RWPE2 (cell line): Measurements from ENCODE around the gene HOMEZ.
"Not testable (repeated sequence)": the region's sequence is repeated elsewhere in the genome, so short reads cannot be mapped to it uniquely, and the experiment has no call there.

Source experiments
- ATAC-seq: fragments of 200-7000 bp; cut with Tn5 transposase; 3 replicates; pipeline ENCODE4 v1.9.1; 2021; ENCODE audit warnings: low read depth
- DNase-seq: peaks from one replicate; pipeline ENCODE4 v3.0.0-alpha.2; 2020; ENCODE audit warnings: low spot score
- H3K27ac ChIP-seq: fragments of 450-650 bp; 2 replicates; pipeline ENCODE4 v1.5.1; 2017; ENCODE audit warnings: mild to moderate bottlenecking; ENCODE audit not compliant: poor library complexity, severe bottlenecking
- H3K27me3 ChIP-seq: fragments of 250-450 bp; sonication (Bioruptor Pico); 2 replicates; pipeline ENCODE4 v1.5.1; 2021; ENCODE audit warnings: mild to moderate bottlenecking, moderate library complexity; ENCODE audit not compliant: insufficient read depth, poor library complexity, severe bottlenecking
- H3K36me3 ChIP-seq: fragments of 250-450 bp; sonication (Bioruptor Pico); 2 replicates; pipeline ENCODE4 v1.5.1; 2020; ENCODE audit warnings: low read depth, mild to moderate bottlenecking, moderate library complexity
- H3K4me1 ChIP-seq: fragments of 250-450 bp; sonication (Bioruptor Pico); 2 replicates; pipeline ENCODE4 v1.5.1; 2021; ENCODE audit warnings: mild to moderate bottlenecking, moderate library complexity; ENCODE audit not compliant: insufficient read depth, poor library complexity, severe bottlenecking
- H3K4me3 ChIP-seq: fragments of 250-450 bp; sonication (Bioruptor Pico); 2 replicates; pipeline ENCODE4 v1.5.1; 2021; ENCODE audit warnings: mild to moderate bottlenecking, moderate library complexity; ENCODE audit not compliant: severe bottlenecking
- H3K9me3 ChIP-seq: fragments of 250-450 bp; sonication (Bioruptor Pico); 2 replicates; pipeline ENCODE4 v1.5.1; 2021; ENCODE audit warnings: mild to moderate bottlenecking, moderate library complexity; ENCODE audit not compliant: severe bottlenecking
- TF ChIP-seq, protein P1 (sequence below): fragments of 450-650 bp; IDR thresholded peaks from one replicate; pipeline ENCODE4 v1.5.1; 2017; ENCODE audit warnings: mild to moderate bottlenecking, moderate library complexity; ENCODE audit not compliant: poor library complexity, severe bottlenecking

Gene HOMEZ

DNA sequence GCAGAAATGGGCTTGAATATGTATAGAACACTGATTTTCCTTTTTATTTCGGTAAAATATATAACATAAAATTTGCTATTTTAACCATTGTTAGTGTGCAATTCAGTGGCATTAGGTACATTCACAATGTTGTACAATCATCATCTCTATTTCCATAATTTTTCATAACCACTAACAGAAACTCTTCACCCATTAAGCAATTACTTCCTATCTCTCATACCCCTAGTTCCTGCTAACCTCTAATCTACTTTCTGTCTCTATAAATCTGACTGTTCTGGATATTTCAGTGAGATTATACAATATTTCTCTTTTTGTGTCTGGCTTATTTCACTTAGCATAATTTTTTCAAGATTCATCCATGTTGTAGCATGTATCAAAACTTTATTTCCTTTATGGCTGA is 57.1 kb downstream of the HOMEZ start:
- H3K36me3 ChIP-seq: no peaks in the 10 kb centered on the region
- TF ChIP-seq, protein P1, sequence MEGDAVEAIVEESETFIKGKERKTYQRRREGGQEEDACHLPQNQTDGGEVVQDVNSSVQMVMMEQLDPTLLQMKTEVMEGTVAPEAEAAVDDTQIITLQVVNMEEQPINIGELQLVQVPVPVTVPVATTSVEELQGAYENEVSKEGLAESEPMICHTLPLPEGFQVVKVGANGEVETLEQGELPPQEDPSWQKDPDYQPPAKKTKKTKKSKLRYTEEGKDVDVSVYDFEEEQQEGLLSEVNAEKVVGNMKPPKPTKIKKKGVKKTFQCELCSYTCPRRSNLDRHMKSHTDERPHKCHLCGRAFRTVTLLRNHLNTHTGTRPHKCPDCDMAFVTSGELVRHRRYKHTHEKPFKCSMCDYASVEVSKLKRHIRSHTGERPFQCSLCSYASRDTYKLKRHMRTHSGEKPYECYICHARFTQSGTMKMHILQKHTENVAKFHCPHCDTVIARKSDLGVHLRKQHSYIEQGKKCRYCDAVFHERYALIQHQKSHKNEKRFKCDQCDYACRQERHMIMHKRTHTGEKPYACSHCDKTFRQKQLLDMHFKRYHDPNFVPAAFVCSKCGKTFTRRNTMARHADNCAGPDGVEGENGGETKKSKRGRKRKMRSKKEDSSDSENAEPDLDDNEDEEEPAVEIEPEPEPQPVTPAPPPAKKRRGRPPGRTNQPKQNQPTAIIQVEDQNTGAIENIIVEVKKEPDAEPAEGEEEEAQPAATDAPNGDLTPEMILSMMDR: no peak
- no peak for ATAC-seq
- no peaks in the 10 kb centered on the region for H3K4me1 ChIP-seq
- peaks cover 1% of the 10 kb centered on the region for H3K9me3 ChIP-seq
- no peaks in the 10 kb centered on the region for H3K27me3 ChIP-seq
- H3K4me3 ChIP-seq: no peak overlapping the region
- no peak overlapping the region for H3K27ac ChIP-seq
- no peak for DNase-seq

DNA sequence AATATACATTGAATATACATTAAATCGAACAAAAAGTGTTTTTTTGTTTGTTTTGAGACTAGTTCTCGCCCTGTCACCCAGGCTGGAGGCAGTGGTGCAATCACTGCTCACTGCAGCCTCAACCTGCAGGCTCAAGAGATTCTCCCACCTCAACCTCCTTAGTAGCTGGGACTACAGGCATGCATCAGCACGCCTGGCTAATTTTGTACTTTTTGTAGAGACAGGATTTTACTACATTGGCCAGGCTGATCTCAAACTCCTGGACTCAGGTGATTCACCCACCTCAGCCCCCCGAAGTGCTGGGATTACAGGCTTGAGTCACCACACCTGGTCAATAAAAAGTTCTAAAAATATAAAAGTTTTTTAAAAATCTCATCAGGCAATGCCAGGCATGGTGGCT is 58.4 kb downstream of the HOMEZ start:
- Histone ChIP-seq H3K36me3 (no peaks in the 10 kb centered on the region), H3K4me3 (no peak overlapping the region), H3K4me1 (no peaks in the 10 kb centered on the region), H3K27me3 (no peaks in the 10 kb centered on the region), H3K9me3 (peaks cover 1% of the 10 kb centered on the region), H3K27ac (no peak overlapping the region)
- no peak for DNase-seq
- peak; percentile 77 for ATAC-seq
- TF ChIP-seq, protein P1: no peak

DNA sequence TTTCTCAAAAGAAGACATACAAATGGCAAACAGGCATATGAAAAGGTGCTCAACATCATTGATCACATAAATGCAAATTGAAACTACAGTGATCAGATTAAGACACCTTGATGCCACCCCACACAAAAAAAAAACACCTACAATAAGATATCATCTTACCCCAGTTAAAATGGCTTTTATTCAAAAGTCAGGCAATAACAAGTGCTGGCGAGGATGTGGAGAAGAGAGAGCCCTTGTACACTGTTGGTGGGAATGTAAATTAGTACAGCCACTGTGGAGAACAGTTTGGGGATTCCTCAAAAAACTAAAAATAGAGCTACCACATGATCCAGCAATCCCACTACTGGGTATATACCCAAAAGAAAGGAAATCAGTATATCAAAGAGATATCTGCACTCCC is 61.0 kb downstream of the HOMEZ start:
- not testable (repeated sequence) for DNase-seq, H3K27me3 ChIP-seq, H3K9me3 ChIP-seq, H3K4me3 ChIP-seq, H3K4me1 ChIP-seq, H3K36me3 ChIP-seq, ATAC-seq, H3K27ac ChIP-seq
